Adrenal gland (tissue), 5 donors: ENCODE data around the gene DSCAML1.

Source experiments
- POLR2A ChIP-seq, 2 donors: fragments of 450-650 bp; IDR thresholded peaks; one replicate each; pipeline ENCODE4 v1.6.1; 2017; ENCODE audit warnings: antibody characterized with exemption in 2 of 2, mild to moderate bottlenecking in 2 of 2, moderate library complexity in 1 of 2
- TF ChIP-seq, protein P1 (sequence below), 6 experiments: fragments of 450-650 bp in 4 of 6; fragments of 200-600 bp in 2 of 6; sonication (generic) in 1 of 6; IDR thresholded peaks; 1 replicate in 5 of 6; 2 replicates in 1 of 6; pipeline versions ENCODE4 v1.5.1 to v1.8.0; 2016 to 2021; ENCODE audit warnings: antibody characterized with exemption in 6 of 6, mild to moderate bottlenecking in 2 of 6, moderate library complexity in 1 of 6
- donor health status: DM: no; HTN: no; CAD: no.

GRCh38 chr11:117676501-117676900 is 120.5 kb downstream of the DSCAML1 start:
- TF ChIP-seq, protein P1, sequence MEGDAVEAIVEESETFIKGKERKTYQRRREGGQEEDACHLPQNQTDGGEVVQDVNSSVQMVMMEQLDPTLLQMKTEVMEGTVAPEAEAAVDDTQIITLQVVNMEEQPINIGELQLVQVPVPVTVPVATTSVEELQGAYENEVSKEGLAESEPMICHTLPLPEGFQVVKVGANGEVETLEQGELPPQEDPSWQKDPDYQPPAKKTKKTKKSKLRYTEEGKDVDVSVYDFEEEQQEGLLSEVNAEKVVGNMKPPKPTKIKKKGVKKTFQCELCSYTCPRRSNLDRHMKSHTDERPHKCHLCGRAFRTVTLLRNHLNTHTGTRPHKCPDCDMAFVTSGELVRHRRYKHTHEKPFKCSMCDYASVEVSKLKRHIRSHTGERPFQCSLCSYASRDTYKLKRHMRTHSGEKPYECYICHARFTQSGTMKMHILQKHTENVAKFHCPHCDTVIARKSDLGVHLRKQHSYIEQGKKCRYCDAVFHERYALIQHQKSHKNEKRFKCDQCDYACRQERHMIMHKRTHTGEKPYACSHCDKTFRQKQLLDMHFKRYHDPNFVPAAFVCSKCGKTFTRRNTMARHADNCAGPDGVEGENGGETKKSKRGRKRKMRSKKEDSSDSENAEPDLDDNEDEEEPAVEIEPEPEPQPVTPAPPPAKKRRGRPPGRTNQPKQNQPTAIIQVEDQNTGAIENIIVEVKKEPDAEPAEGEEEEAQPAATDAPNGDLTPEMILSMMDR (IDR thresholded peaks at IDR 0.05), result no peak
- TF ChIP-seq POLR2A (IDR thresholded peaks at IDR 0.05), result no peak
